ENCODE data around the gene MAS1L. TPM values are rescaled to one million over a fixed set of nuclear protein-coding genes. Genes with fewer than 3 reads are reported as not detected.

MAS1L gene
- total RNA-seq, 1 donor from 2014 or later: not detected

DNA sequence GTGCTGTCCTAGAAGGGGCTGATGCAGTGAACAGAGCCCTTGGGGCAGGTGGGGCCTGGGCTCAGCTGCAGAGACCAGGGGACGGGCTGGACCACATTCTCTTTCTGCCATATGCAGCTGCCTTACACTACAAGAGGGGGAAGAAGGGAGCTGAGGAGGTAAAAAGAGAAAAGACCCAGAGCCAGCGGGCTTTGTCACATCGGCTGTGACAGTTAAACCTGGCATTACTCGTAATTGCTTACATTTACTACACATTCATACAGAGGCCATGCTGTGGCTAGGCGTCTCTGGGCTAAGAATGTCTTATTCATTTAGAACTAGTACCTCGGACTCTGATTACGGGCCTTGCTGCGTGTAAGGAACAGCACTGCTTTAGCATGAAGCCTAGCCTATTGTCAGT, 12.8 kb upstream of the MAS1L start:
- TF ChIP-seq, protein P1, sequence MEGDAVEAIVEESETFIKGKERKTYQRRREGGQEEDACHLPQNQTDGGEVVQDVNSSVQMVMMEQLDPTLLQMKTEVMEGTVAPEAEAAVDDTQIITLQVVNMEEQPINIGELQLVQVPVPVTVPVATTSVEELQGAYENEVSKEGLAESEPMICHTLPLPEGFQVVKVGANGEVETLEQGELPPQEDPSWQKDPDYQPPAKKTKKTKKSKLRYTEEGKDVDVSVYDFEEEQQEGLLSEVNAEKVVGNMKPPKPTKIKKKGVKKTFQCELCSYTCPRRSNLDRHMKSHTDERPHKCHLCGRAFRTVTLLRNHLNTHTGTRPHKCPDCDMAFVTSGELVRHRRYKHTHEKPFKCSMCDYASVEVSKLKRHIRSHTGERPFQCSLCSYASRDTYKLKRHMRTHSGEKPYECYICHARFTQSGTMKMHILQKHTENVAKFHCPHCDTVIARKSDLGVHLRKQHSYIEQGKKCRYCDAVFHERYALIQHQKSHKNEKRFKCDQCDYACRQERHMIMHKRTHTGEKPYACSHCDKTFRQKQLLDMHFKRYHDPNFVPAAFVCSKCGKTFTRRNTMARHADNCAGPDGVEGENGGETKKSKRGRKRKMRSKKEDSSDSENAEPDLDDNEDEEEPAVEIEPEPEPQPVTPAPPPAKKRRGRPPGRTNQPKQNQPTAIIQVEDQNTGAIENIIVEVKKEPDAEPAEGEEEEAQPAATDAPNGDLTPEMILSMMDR (IDR thresholded peaks at IDR 0.05; ENCODE audit: partially characterized antibody, unreplicated experiment): no peak
- Mint-ChIP-seq H3K36me3 (ENCODE audit: unreplicated experiment) (no peaks in the 10 kb centered on the region), H3K4me1 (ENCODE audit: low read depth, unreplicated experiment) (no peaks in the 10 kb centered on the region), H3K27me3 (ENCODE audit: unreplicated experiment) (no peaks in the 10 kb centered on the region), H3K4me3 (ENCODE audit: unreplicated experiment) (no peak overlapping the region), H3K9me3 (ENCODE audit: unreplicated experiment) (peaks cover 1% of the 10 kb centered on the region), H3K27ac (ENCODE audit: unreplicated experiment) (no peak overlapping the region)
- DNase-seq: no peak

DNA sequence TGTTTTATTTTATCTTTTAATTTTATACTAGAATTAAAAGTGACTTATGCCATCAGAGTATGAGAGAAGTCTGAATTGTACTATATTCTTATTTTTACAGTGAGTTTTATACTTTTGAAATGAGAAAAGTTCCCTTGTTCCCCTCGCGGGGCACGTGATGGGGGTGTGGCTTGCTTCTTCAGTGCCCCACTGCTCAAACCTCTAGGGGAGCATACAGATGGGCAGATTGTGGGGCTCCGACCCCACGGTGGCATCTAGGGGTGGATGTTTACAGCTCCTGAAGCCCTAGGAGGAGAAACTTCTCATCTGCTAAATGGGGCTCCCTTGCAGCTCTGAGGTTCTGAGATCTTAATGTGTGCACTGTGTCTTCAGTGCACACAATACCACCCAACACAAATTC, 11.9 kb upstream of the MAS1L start:
- H3K4me1 Mint-ChIP-seq (ENCODE audit: low read depth, unreplicated experiment): no peaks in the 10 kb centered on the region
- DNase-seq: no peak
- TF ChIP-seq, protein P1 (IDR thresholded peaks at IDR 0.05; ENCODE audit: partially characterized antibody, unreplicated experiment): no peak
- peaks cover under 1% of the 10 kb centered on the region for H3K27me3 Mint-ChIP-seq (ENCODE audit: unreplicated experiment)
- H3K9me3 Mint-ChIP-seq (ENCODE audit: unreplicated experiment): peaks cover 1% of the 10 kb centered on the region
- no peak overlapping the region for H3K4me3 Mint-ChIP-seq (ENCODE audit: unreplicated experiment)
- no peak overlapping the region for H3K27ac Mint-ChIP-seq (ENCODE audit: unreplicated experiment)
- H3K36me3 Mint-ChIP-seq (ENCODE audit: unreplicated experiment): no peaks in the 10 kb centered on the region

DNA sequence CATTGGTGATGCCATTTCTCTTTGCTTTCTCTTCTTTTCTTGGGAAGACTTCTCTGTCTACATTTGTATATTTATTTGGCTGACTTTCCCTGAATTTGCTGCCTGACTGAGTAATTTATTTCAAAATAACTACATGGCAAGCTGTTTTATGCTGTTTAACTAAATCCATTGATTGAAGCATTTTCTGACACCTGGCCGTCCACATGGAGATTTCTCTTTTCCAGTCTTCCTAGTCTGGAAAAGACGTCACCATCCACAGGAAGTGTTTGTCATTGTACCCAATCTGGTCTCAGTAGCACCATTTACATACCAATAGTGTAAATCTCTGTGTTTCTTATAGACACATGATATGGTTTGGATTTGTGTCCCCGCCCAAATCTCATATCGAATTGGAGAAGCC, 9.2 kb upstream of the MAS1L start:
- H3K4me1 Mint-ChIP-seq (ENCODE audit: low read depth, unreplicated experiment): no peaks in the 10 kb centered on the region
- TF ChIP-seq, protein P1 (IDR thresholded peaks at IDR 0.05; ENCODE audit: partially characterized antibody, unreplicated experiment): no peak
- no peak overlapping the region for H3K27ac Mint-ChIP-seq (ENCODE audit: unreplicated experiment)
- H3K36me3 Mint-ChIP-seq (ENCODE audit: unreplicated experiment): no peaks in the 10 kb centered on the region
- H3K27me3 Mint-ChIP-seq (ENCODE audit: unreplicated experiment): peaks cover 2% of the 10 kb centered on the region
- peaks cover 1% of the 10 kb centered on the region for H3K9me3 Mint-ChIP-seq (ENCODE audit: unreplicated experiment)
- H3K4me3 Mint-ChIP-seq (ENCODE audit: unreplicated experiment): no peak overlapping the region
- DNase-seq: no peak

DNA sequence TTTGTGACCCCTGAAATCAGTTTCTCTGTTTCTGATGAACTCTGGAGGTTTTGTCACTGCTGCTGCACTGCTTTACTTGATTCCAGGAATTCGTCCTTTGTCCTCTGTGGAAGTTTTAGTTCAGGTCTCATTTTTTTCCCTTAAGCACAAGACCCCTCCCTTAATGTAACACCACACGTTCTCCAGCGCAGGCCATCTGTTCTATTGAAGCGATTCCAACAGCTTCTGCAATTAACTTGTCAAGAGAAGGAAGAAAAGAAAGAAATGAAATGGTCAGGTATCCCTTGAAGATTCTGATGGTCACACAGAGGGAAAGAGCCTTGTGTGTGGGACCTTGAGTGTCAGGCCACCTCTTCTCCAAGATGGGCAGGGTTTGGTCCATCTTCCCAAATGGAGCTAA, 7.8 kb upstream of the MAS1L start:
- TF ChIP-seq, protein P1 (IDR thresholded peaks at IDR 0.05; ENCODE audit: partially characterized antibody, unreplicated experiment): no peak

DNA sequence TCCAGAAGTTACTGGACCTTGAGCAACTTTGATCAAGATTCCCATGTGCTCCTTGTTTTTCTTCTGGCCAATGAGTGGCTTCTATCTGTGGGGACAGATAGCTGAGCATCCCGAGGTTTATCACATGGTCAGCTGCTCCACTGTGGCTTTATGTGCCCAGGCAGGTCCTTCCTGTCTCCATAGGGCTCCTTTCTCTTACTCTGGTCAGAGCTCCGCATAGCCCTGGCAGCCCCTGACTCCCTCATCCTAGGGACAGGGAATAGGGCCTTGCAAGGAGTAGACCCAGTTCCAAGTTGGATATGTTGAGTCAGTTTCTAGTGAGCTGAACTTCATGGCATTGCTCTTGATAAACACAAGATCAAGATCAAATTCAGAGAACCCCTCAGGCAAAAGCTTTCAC, 6.4 kb upstream of the MAS1L start:
- no peak overlapping the region for H3K4me3 Mint-ChIP-seq (ENCODE audit: unreplicated experiment)
- no peak for DNase-seq
- peaks cover 1% of the 10 kb centered on the region for H3K9me3 Mint-ChIP-seq (ENCODE audit: unreplicated experiment)
- TF ChIP-seq, protein P1 (IDR thresholded peaks at IDR 0.05; ENCODE audit: partially characterized antibody, unreplicated experiment): no peak
- no peak overlapping the region for H3K27ac Mint-ChIP-seq (ENCODE audit: unreplicated experiment)
- H3K36me3 Mint-ChIP-seq (ENCODE audit: unreplicated experiment): no peaks in the 10 kb centered on the region
- H3K4me1 Mint-ChIP-seq (ENCODE audit: low read depth, unreplicated experiment): no peaks in the 10 kb centered on the region
- peaks cover 2% of the 10 kb centered on the region for H3K27me3 Mint-ChIP-seq (ENCODE audit: unreplicated experiment)

More for the DNA sequence above, 7.8 kb upstream of the MAS1L start:
- Mint-ChIP-seq H3K9me3 (ENCODE audit: unreplicated experiment) (peaks cover 1% of the 10 kb centered on the region), H3K36me3 (ENCODE audit: unreplicated experiment) (no peaks in the 10 kb centered on the region), H3K4me1 (ENCODE audit: low read depth, unreplicated experiment) (no peaks in the 10 kb centered on the region), H3K27ac (ENCODE audit: unreplicated experiment) (no peak overlapping the region), H3K4me3 (ENCODE audit: unreplicated experiment) (no peak overlapping the region), H3K27me3 (ENCODE audit: unreplicated experiment) (peaks cover 2% of the 10 kb centered on the region)
- DNase-seq: no peak

All from glutamatergic neuron (in vitro differentiated cells).